GM12891 (cell line): Measurements from ENCODE around the gene SMARCD2.

Source experiments
- PAX5 ChIP-seq: IDR thresholded peaks from 2 replicates; pipeline ENCODE4 v1.6.1; 2011; ENCODE audit warnings: low read length, moderate library complexity, mild to moderate bottlenecking; ENCODE audit not compliant: insufficient read depth, severe bottlenecking
- POLR2A ChIP-seq: IDR thresholded peaks from 2 replicates; pipeline ENCODE4 v1.6.1; 2011; ENCODE audit warnings: low read depth, low read length, control low read depth
- POLR2AphosphoS5 ChIP-seq: IDR thresholded peaks from 2 replicates; pipeline ENCODE4 v1.6.1; 2011; ENCODE audit warnings: low read depth, low read length, control low read depth
- POU2F2 ChIP-seq: IDR thresholded peaks from 2 replicates; pipeline ENCODE4 v1.6.1; 2011; ENCODE audit warnings: low read depth, mild to moderate bottlenecking, control low read depth, low read length, moderate library complexity
- SPI1 ChIP-seq: IDR thresholded peaks from 2 replicates; pipeline ENCODE4 v1.6.1; 2011; ENCODE audit warnings: low read depth, low read length, control low read depth
- TAF1 ChIP-seq: IDR thresholded peaks from 2 replicates; pipeline ENCODE4 v1.6.1; 2011; ENCODE audit warnings: low read depth, low read length, control low read depth

DNA sequence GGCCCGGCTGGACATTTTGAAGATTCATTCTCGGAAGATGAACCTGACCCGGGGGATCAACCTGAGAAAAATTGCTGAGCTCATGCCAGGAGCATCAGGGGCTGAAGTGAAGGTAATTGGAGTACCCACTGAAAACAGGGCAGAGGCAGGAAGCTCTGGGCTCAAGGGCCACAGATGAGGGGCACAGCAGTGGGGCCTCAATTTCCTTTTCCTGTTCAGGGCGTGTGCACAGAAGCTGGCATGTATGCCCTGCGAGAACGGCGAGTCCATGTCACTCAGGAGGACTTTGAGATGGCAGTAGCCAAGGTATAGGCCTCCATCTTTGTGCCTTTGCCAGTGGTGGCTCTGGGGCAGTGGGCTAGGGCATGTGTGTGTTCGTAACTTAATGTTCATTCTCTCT lies 11.0 kb downstream of the SMARCD2 start:
- TF ChIP-seq TAF1 = no peak
- TF ChIP-seq POLR2A = no peak
- no peak; the same call in 1 of the 2 replicates for TF ChIP-seq POLR2AphosphoS5
- TF ChIP-seq SPI1 = no peak
- TF ChIP-seq PAX5 = no peak
- TF ChIP-seq POU2F2 = no peak
